SK-N-MC (cell line): Measurements from ENCODE around the gene ARHGAP24.

ENCODE experiments used
- DNase-seq: peaks from one replicate; pipeline ENCODE4 v3.0.0-alpha.2; 2011; ENCODE audit warnings: low read depth, low spot score
- H3K27ac ChIP-seq: fragments of 200-600 bp; sonication (generic); 2 replicates; pipeline ENCODE4 v1.5.1; 2016; ENCODE audit warnings: mixed run types
- H3K36me3 ChIP-seq: fragments of 200-600 bp; sonication (generic); 2 replicates; pipeline ENCODE4 v1.6.1; 2017; ENCODE audit warnings: antibody characterized with exemption, low read length, mixed read lengths; ENCODE audit not compliant: insufficient read depth
- H3K4me3 ChIP-seq: fragments of 200-600 bp; sonication (generic); 2 replicates; pipeline ENCODE4 v1.5.1; 2016
- H3K9ac ChIP-seq: fragments of 200-600 bp; sonication (generic); 2 replicates; pipeline ENCODE4 v1.8.0; 2017; ENCODE audit warnings: mixed run types, mixed read lengths; ENCODE audit not compliant: insufficient read length
- H3K9me3 ChIP-seq: fragments of 200-600 bp; sonication (generic); 2 replicates; pipeline ENCODE4 v1.6.1; 2017; ENCODE audit warnings: low read depth, mild to moderate bottlenecking, antibody characterized with exemption, low read length, moderate library complexity, mixed read lengths
- EZH2 ChIP-seq: fragments of 200-600 bp; sonication (generic); IDR thresholded peaks from one replicate; pipeline ENCODE4 v1.6.1; 2017; ENCODE audit warnings: antibody characterized with exemption
- FOXP2 ChIP-seq: optimal IDR thresholded peaks from 2 replicates; pipeline ENCODE3; 2011; ENCODE audit warnings: mild to moderate bottlenecking, moderate library complexity; ENCODE audit not compliant: insufficient read depth; ENCODE audit errors: extremely low read length, control extremely low read depth
- POLR2AphosphoS5 ChIP-seq: IDR thresholded peaks from 2 replicates; pipeline ENCODE4 v1.6.1; 2012; ENCODE audit warnings: mild to moderate bottlenecking, low read depth, low read length, borderline replicate concordance

The ARHGAP24 gene

GRCh38 chr4:85708468-85708867 lies 233.5 kb downstream of the ARHGAP24 start:
- H3K27ac ChIP-seq, result no peak overlapping the region
- no peak overlapping the region for H3K9ac ChIP-seq
- no peaks in the 10 kb centered on the region for H3K9me3 ChIP-seq
- TF ChIP-seq FOXP2, result no peak
- TF ChIP-seq EZH2, result no peak
- TF ChIP-seq POLR2AphosphoS5, result no peak
- no peak overlapping the region for H3K4me3 ChIP-seq
- DNase-seq, result no peak
- H3K36me3 ChIP-seq, result no peaks in the 10 kb centered on the region

GRCh38 chr4:85713005-85713404 lies 238.1 kb downstream of the ARHGAP24 start:
- Histone ChIP-seq H3K36me3 (no peaks in the 10 kb centered on the region), H3K4me3 (no peak overlapping the region), H3K9me3 (no peaks in the 10 kb centered on the region), H3K27ac (no peak overlapping the region), H3K9ac (no peak overlapping the region)
- TF ChIP-seq EZH2 (no peak), POLR2AphosphoS5 (no peak), FOXP2 (no peak)
- no peak for DNase-seq

GRCh38 chr4:85715991-85716737 lies 241.2 kb downstream of the ARHGAP24 start:
- DNase-seq, result peak; percentile 39
- no peak for TF ChIP-seq POLR2AphosphoS5
- TF ChIP-seq FOXP2, result no peak
- TF ChIP-seq EZH2, result no peak
- peak overlapping the region; percentile 47; the same call in 1 of the 2 replicates for H3K4me3 ChIP-seq
- no peak overlapping the region for H3K27ac ChIP-seq
- H3K9me3 ChIP-seq, result no peaks in the 10 kb centered on the region
- no peak overlapping the region for H3K9ac ChIP-seq
- no peaks in the 10 kb centered on the region for H3K36me3 ChIP-seq

DNA sequence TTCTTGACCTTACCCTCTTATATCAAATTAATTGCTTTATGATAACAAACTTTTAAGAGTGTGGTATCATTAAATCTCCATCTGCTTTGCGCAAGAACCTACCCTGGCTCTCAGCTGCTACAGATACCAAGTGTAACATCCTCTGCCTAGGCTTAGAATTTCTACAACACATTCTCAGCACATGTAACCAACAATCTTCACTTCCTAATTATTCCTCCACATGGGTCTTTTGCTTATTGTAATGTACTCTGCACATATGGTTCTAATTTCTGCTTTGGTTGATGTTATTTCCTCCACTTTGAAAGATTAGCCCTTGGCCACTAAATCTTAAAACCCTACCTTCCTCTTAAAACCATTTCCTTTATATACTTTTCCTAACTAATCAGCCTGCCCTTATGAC lies 242.4 kb downstream of the ARHGAP24 start:
- no peaks in the 10 kb centered on the region for H3K9me3 ChIP-seq
- H3K27ac ChIP-seq, result peak overlapping the region; percentile 40; the same call in 1 of the 2 replicates
- TF ChIP-seq EZH2 (no peak), POLR2AphosphoS5 (peak; percentile 72; the same call in 1 of the 2 replicates)
- H3K4me3 ChIP-seq, result peak overlapping the region; percentile 47
- DNase-seq, result peak; percentile 95
- no peak overlapping the region for H3K9ac ChIP-seq
- H3K36me3 ChIP-seq, result no peaks in the 10 kb centered on the region

DNA sequence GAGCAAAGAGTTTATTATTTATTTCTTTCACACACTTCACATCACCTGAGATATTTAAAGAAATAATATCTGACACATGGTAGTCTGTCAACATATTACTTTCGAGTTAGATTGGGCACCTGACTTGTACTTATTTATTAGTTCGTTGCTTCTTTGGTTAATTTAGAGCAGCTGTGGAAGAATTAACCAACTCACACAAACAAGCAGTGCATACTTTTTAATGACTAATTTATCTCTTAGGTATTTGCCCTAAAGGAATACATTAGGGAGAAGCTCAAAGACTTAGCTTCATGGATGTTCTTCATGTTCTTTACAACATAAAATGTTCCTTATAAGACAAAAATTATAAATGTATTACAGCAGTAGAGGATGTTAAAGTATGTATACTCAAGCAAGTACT lies 242.9 kb downstream of the ARHGAP24 start:
- no peak overlapping the region for H3K9ac ChIP-seq
- no peaks in the 10 kb centered on the region for H3K9me3 ChIP-seq
- no peak for DNase-seq
- H3K27ac ChIP-seq, result no peak overlapping the region
- TF ChIP-seq EZH2 (no peak), POLR2AphosphoS5 (no peak), FOXP2 (no peak)
- peak overlapping the region; percentile 40 for H3K4me3 ChIP-seq
- no peaks in the 10 kb centered on the region for H3K36me3 ChIP-seq

DNA sequence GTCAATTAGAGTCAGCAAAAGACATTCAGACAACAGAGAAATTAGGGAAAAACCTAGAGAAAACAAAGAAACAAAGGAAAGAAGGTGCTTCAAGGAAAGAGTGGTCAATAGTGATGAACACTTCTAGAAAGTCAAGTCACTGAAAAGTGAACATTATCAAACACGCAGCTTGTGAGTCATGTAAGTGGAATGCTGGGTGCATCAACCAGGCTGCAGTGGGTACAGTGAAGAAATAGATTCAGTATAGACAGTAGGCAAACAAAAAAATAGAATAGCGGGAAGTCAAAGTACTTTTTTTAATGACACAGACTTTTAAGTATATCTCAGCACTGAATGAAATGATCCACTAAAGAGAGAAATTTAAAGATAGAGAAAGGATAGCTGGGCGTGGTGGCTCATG lies 245.8 kb downstream of the ARHGAP24 start:
- H3K9ac ChIP-seq, result no peak overlapping the region
- TF ChIP-seq FOXP2, result no peak
- no peak for TF ChIP-seq EZH2
- TF ChIP-seq POLR2AphosphoS5, result no peak
- H3K36me3 ChIP-seq, result no peaks in the 10 kb centered on the region
- no peak overlapping the region for H3K27ac ChIP-seq
- no peak for DNase-seq
- H3K4me3 ChIP-seq, result no peak overlapping the region
- H3K9me3 ChIP-seq, result no peaks in the 10 kb centered on the region

DNA sequence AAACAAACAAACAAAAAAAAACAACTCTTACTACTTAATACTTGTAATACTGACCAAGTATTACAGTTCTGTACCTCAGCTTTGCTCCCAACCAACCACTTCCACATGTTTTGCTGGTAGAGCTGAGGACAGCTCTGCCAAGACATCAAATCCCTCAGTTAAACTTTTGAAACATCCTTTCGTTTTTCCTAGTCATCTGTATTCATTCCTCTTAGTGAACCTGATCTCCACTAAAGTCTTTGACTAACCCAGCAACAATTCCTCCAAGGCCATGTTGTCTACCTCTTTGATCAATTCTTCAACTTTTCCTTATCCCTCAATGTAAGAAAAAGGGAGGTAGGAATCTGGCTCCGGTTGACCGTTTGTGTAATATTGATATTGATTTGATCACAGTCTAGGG lies 247.5 kb downstream of the ARHGAP24 start:
- H3K9me3 ChIP-seq, result no peaks in the 10 kb centered on the region
- no peak overlapping the region for H3K9ac ChIP-seq
- no peak overlapping the region for H3K27ac ChIP-seq
- no peaks in the 10 kb centered on the region for H3K36me3 ChIP-seq
- TF ChIP-seq EZH2 (no peak), FOXP2 (no peak), POLR2AphosphoS5 (no peak)
- no peak for DNase-seq
- no peak overlapping the region for H3K4me3 ChIP-seq

DNA sequence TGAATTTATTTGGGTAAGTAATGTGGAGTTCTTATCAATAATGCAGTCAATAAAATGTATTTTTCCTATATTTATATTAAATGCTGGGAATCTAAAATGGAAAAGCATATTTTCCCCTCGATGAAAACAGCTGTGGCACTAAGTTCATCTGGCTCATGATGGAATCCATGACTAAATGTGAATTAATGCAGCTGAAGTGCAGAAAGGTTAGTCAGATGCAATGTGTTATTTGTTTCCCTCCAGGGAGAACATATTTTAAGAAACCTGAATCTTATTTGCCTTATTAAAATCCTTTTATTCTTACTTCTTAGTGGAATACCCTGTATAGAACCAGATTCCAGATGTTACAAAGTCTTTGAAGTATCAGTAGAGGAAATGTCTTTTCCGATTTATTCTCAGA lies 247.9 kb downstream of the ARHGAP24 start:
- Histone ChIP-seq H3K4me3 (no peak overlapping the region), H3K36me3 (no peaks in the 10 kb centered on the region), H3K27ac (no peak overlapping the region), H3K9ac (no peak overlapping the region), H3K9me3 (no peaks in the 10 kb centered on the region)
- DNase-seq, result no peak
- no peak for TF ChIP-seq FOXP2
- no peak for TF ChIP-seq POLR2AphosphoS5
- no peak for TF ChIP-seq EZH2

DNA sequence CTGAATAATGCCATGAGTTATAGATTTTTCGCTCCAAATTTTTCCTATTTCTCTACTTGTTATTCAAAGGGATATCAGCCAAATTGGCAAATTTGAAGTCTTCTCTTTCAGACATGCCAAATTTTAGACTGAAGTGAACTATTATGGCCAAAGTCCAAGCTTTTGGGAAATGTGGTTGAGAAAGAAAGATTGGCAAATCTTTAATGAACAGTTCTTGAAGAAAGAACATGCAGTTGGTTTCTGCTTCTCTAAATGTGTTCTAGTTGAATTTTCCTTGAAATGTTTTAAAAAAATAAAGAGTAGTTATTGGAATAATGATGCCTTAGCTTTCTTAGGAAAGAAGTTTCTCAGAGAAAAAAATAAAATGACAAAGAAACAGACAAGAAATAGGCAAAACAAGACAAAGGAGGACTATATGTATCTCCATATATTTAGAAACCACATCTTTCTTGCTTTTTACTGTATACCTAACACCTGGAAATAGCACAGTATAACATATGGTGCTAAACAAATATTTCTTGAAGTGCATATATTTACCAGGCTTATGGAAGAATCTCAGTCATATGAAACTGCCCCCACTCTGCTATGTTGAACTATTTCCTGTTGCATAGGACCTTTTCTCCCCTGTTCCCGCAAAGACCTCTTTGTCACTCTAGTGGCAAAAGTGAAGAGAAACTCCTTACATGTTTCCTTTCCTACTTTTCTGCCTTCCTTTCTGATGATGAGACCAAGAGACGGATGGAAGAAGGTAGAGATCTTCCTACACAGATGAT lies 250.0 kb downstream of the ARHGAP24 start:
- no peak for DNase-seq
- no peaks in the 10 kb centered on the region for H3K36me3 ChIP-seq
- no peak overlapping the region for H3K9ac ChIP-seq
- H3K4me3 ChIP-seq, result no peak overlapping the region
- TF ChIP-seq EZH2 (no peak), POLR2AphosphoS5 (no peak), FOXP2 (no peak)
- no peak overlapping the region for H3K27ac ChIP-seq
- no peaks in the 10 kb centered on the region for H3K9me3 ChIP-seq
